Panc1 (cell line): ENCODE data around the gene RIMS1. TPM values are rescaled to one million over a fixed set of nuclear protein-coding genes. Genes with fewer than 3 reads are reported as not detected.

Source experiments
- ATAC-seq: fragments of 200-7000 bp; cut with Tn5 transposase; 2 replicates; pipeline ENCODE4 v1.9.1; 2020; ENCODE audit warnings: mild to moderate bottlenecking, moderate library complexity
- BruUV-seq: library from RNA; stranded (reverse); fragments of 400-500 nt; replicated peaks from 2 replicates; lab custom pipeline; 2021; lab: Mats Ljungman, UMichigan
- CTCF ChIA-PET: fragments of 300-600 bp; sonication (Branson Sonifier 250); formaldehyde crosslinking; loops from one replicate; lab custom pipeline; 2022; ENCODE audit warnings: antibody characterized with exemption; lab: Charles Lee
- POLR2A ChIA-PET: fragments of 300-600 bp; sonication (Branson Sonifier 250); formaldehyde crosslinking; loops from one replicate; lab custom pipeline; 2022; ENCODE audit warnings: antibody characterized with exemption; lab: Charles Lee
- DNase-seq: peaks from one replicate; pipeline ENCODE4 v3.0.0-alpha.2; 2010; ENCODE audit warnings: low read depth, low spot score
- H3K27ac ChIP-seq: 2 replicates; pipeline ENCODE4 v1.5.1; 2011; ENCODE audit warnings: mild to moderate bottlenecking, low read length, inconsistent platforms
- H3K27me3 ChIP-seq: fragments of 200-500 bp; sonication (Bioruptor generic); 2 replicates; pipeline ENCODE4 v1.6.0; 2014; ENCODE audit warnings: low read length, inconsistent platforms; ENCODE audit not compliant: control insufficient read depth, insufficient read depth
- H3K36me3 ChIP-seq: fragments of 200-500 bp; sonication (Bioruptor generic); 2 replicates; pipeline ENCODE4 v1.5.1; 2014; ENCODE audit warnings: inconsistent platforms, mild to moderate bottlenecking, low read length, moderate library complexity; ENCODE audit not compliant: control insufficient read depth, insufficient read depth
- H3K4me1 ChIP-seq: 2 replicates; pipeline ENCODE4 v1.5.1; 2011; ENCODE audit warnings: inconsistent platforms, mild to moderate bottlenecking, low read length, moderate library complexity; ENCODE audit not compliant: control insufficient read depth, insufficient read depth
- H3K4me3 ChIP-seq, 2 experiments: 2 replicates each; pipeline ENCODE4 v1.5.1; 2011 to 2012; ENCODE audit warnings: low read depth in 2 of 2, low read length in 2 of 2, mild to moderate bottlenecking in 2 of 2, inconsistent platforms in 1 of 2, moderate library complexity in 1 of 2
- H3K9me3 ChIP-seq: fragments of 200-500 bp; sonication (Bioruptor generic); 2 replicates; pipeline ENCODE4 v1.5.1; 2014; ENCODE audit warnings: low read depth, mild to moderate bottlenecking, inconsistent platforms, low read length, moderate library complexity; ENCODE audit not compliant: control insufficient read depth, insufficient read depth
- POLR2AphosphoS5 ChIP-seq: IDR thresholded peaks from 2 replicates; pipeline ENCODE4 v1.6.1; 2012; ENCODE audit warnings: mild to moderate bottlenecking, low read depth, low read length, moderate library complexity
- SIN3A ChIP-seq: IDR thresholded peaks from 2 replicates; pipeline ENCODE4 v1.6.1; 2012; ENCODE audit warnings: low read depth, mild to moderate bottlenecking, low read length, moderate library complexity, borderline replicate concordance; ENCODE audit not compliant: insufficient read depth
- TCF7L2 ChIP-seq: IDR thresholded peaks from 2 replicates; pipeline ENCODE4 v1.6.1; 2011; ENCODE audit warnings: mild to moderate bottlenecking, low read depth, low read length, inconsistent platforms
- in situ Hi-C: cut with HindIII; loops from 2 replicates; pipeline ENCODE4 v1.10.0; 2016; ENCODE audit warnings: low sequenced_read_pairs, low pct_unique_long_range_greater_than_20kb
- intact Hi-C: fragments of 100-400 bp; cut with micrococcal nuclease; formaldehyde crosslinking; loops from one replicate; pipeline ENCODE4 v1.10.0; 2022; ENCODE audit not compliant: unreplicated experiment
- total RNA-seq: library from RNA; stranded (reverse); gene quantifications from one replicate; pipeline ENCODE4 v1.2.1, GENCODE V29; 2021; ENCODE audit not compliant: unreplicated experiment
- TF ChIP-seq, protein P1 (sequence below), 2 experiments: IDR thresholded peaks; 2 replicates each; pipeline ENCODE4 v1.6.1; 2011 to 2012; ENCODE audit warnings: low read depth in 2 of 2, control low read depth in 1 of 2, low read length in 1 of 2, mild to moderate bottlenecking in 1 of 2, moderate library complexity in 1 of 2; ENCODE audit not compliant: insufficient read depth in 1 of 2
- TF ChIP-seq, protein P2 (sequence below): fragments of 450-650 bp; IDR thresholded peaks from 2 replicates; pipeline ENCODE4 v1.5.1; 2017; ENCODE audit warnings: mild to moderate bottlenecking

Gene RIMS1
- total RNA-seq, 1 experiment from 2014 or later, result 0.18 TPM

- Histone ChIP-seq H3K27me3 (peaks cover under 1% of the 10 kb centered on the region), H3K9me3 (no peaks in the 10 kb centered on the region), H3K36me3 (no peaks in the 10 kb centered on the region), H3K27ac (no peak overlapping the region), H3K4me3 (no peak overlapping the region), H3K4me1 (no peaks in the 10 kb centered on the region)
- POLR2A ChIA-PET, result no interaction called here
- intact Hi-C loops, result no loop called here
- in situ Hi-C loops, result no loop called here
- BruUV-seq, result no TSS peak
- ATAC-seq (no peak), DNase-seq (no peak)
- CTCF ChIA-PET, result no interaction called here
- TF ChIP-seq POLR2AphosphoS5 (no peak), SIN3A (no peak), TCF7L2 (no peak)
- TF ChIP-seq, protein P1, sequence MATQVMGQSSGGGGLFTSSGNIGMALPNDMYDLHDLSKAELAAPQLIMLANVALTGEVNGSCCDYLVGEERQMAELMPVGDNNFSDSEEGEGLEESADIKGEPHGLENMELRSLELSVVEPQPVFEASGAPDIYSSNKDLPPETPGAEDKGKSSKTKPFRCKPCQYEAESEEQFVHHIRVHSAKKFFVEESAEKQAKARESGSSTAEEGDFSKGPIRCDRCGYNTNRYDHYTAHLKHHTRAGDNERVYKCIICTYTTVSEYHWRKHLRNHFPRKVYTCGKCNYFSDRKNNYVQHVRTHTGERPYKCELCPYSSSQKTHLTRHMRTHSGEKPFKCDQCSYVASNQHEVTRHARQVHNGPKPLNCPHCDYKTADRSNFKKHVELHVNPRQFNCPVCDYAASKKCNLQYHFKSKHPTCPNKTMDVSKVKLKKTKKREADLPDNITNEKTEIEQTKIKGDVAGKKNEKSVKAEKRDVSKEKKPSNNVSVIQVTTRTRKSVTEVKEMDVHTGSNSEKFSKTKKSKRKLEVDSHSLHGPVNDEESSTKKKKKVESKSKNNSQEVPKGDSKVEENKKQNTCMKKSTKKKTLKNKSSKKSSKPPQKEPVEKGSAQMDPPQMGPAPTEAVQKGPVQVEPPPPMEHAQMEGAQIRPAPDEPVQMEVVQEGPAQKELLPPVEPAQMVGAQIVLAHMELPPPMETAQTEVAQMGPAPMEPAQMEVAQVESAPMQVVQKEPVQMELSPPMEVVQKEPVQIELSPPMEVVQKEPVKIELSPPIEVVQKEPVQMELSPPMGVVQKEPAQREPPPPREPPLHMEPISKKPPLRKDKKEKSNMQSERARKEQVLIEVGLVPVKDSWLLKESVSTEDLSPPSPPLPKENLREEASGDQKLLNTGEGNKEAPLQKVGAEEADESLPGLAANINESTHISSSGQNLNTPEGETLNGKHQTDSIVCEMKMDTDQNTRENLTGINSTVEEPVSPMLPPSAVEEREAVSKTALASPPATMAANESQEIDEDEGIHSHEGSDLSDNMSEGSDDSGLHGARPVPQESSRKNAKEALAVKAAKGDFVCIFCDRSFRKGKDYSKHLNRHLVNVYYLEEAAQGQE (IDR thresholded peaks at IDR 0.05; ENCODE audit: insufficient read depth in 1 of 2, low read depth in 2 of 2, low read length in 1 of 2), result no peak
- TF ChIP-seq, protein P2, sequence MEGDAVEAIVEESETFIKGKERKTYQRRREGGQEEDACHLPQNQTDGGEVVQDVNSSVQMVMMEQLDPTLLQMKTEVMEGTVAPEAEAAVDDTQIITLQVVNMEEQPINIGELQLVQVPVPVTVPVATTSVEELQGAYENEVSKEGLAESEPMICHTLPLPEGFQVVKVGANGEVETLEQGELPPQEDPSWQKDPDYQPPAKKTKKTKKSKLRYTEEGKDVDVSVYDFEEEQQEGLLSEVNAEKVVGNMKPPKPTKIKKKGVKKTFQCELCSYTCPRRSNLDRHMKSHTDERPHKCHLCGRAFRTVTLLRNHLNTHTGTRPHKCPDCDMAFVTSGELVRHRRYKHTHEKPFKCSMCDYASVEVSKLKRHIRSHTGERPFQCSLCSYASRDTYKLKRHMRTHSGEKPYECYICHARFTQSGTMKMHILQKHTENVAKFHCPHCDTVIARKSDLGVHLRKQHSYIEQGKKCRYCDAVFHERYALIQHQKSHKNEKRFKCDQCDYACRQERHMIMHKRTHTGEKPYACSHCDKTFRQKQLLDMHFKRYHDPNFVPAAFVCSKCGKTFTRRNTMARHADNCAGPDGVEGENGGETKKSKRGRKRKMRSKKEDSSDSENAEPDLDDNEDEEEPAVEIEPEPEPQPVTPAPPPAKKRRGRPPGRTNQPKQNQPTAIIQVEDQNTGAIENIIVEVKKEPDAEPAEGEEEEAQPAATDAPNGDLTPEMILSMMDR, result no peak
Measured at GRCh38 chr6:72035966-72036365, 149.6 kb downstream of the RIMS1 start.

DNA sequence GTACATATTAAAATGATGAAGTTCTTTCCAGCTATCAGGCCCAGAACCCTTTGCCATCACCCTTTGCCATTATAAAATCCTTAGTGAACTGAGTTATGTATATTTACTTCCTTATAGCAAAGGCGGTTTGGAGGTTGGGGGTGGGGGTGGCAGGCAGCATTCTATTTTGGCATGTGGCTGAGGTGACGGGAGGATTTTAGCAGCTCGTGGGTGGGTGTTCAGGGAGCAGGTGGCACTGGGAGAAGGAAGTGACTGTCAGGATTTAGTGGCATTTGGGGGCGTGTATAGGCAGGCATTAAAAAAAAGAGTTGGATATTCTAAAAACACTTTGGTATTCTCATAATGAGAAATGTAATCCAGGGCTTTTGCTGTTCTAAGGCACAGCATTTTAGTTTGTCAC, 150.7 kb downstream of the RIMS1 start:
- in situ Hi-C loops, result no loop called here
- ChIA-PET POLR2A (no interaction called here), CTCF (no interaction called here)
- no peak for ATAC-seq
- TF ChIP-seq SIN3A (no peak), TCF7L2 (no peak), POLR2AphosphoS5 (no peak)
- TF ChIP-seq, protein P1 (IDR thresholded peaks at IDR 0.05; ENCODE audit: insufficient read depth in 1 of 2, low read depth in 2 of 2, low read length in 1 of 2), result no peak
- TF ChIP-seq, protein P2, result no peak
- Histone ChIP-seq H3K4me3 (no peak overlapping the region), H3K36me3 (no peaks in the 10 kb centered on the region), H3K27me3 (peaks cover 2% of the 10 kb centered on the region), H3K9me3 (no peaks in the 10 kb centered on the region), H3K4me1 (no peaks in the 10 kb centered on the region), H3K27ac (no peak overlapping the region)
- DNase-seq, result no peak
- intact Hi-C loops, result no loop called here
- BruUV-seq, result no TSS peak
